Measurements from ENCODE around the gene RETSAT. TPM values are rescaled to one million over a fixed set of nuclear protein-coding genes. Genes with fewer than 3 reads are reported as not detected.

The RETSAT gene
- total RNA-seq (2014; rRNA removed; shearing (Covaris generic)) = 40.7 and 55.8 TPM in 2 replicates

DNA sequence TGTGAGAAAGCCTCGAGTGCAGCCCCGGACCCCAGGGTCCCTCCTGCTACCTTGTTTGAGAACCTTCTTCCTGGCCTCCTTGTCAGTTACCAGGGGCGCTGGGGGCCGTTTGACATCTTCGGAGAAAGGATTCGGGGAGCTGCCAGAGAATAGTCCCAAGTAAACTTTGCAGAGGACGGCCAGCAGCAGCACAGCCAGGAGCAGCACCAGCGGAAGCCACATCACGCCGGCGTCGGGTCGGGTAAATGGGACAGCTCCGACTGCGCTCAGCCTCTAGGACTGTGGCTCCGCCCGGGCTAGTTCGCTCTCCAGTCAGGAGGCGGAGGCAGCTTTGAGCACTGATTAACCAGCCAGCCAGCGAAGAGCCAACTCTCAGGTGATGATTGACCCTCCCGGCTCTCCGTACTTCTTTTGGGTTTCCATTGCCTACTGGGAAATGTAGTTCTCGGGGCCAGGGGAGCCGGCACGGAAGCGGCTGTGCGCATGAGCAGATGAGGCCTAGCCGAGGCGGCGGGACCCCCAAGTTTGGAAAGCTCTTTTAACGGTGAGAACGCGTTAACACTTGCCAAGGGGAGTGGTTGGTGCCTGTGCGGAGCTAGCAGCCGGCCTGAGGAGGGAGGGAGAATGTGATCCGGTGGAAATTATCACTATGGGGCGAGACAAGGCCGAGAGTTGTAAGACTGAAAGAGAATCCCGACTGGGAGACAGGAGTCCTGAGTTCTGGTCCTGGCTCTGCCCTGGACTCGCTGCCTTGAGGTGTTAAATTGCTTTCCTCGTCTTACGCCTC, at the start of gene RETSAT, which contains the start of gene ELMOD3:
Gene RETSAT (minus strand): TSS at position 243 of the 787 bp plus-strand sequence. CDS start 21 bp downstream, at position 222.
Gene ELMOD3 (plus strand): TSS at position 484 of the 787 bp plus-strand sequence. CDS start 2,430 bp downstream, outside the sequence.
- peak within 1 kb of the TSS; percentile 53 for H3K27ac ChIP-seq
- H3K27me3 ChIP-seq (replicated peaks) = no peaks in the 10 kb centered on the region
- peak within 1 kb of the TSS; percentile 54 for H3K4me3 ChIP-seq
- no peaks in the 10 kb centered on the region for H3K9me3 ChIP-seq (replicated peaks)
- DNase-seq (ENCODE audit: low read depth in 1 of 2, low spot score in 2 of 2) = peak; percentile 97 to 99
- H3K4me1 ChIP-seq (replicated peaks) = peaks cover 19% of the 10 kb centered on the region
- peaks cover 51% of the 10 kb centered on the region for H3K36me3 ChIP-seq

DNA sequence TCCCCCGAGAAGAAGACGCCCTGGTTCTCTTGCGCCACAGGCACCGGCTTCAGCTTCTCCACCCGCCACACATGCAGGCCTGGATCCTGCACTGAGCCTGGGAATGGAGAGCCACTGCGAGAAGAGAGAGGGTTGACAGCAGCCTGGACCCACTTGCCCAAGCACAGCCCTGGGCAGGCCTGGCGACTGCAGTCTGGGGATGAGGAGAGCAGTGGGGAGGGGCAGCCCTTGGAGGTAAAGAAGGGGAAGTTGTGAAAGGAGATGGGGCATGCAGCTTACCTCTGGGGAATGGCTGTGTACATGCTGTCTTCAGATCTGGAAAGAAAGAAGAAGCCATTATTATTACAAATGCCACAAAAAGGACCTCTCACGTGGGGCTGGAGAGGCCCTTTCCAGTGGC, 47.5 kb upstream of the RETSAT start:
- no peaks in the 10 kb centered on the region for H3K9me3 ChIP-seq (replicated peaks)
- H3K4me1 ChIP-seq (replicated peaks) = no peaks in the 10 kb centered on the region
- no peaks in the 10 kb centered on the region for H3K36me3 ChIP-seq
- H3K4me3 ChIP-seq = no peak overlapping the region
- H3K27ac ChIP-seq = no peak overlapping the region
- no peak for DNase-seq (ENCODE audit: low read depth in 1 of 2, low spot score in 2 of 2)
- H3K27me3 ChIP-seq (replicated peaks) = no peaks in the 10 kb centered on the region

DNA sequence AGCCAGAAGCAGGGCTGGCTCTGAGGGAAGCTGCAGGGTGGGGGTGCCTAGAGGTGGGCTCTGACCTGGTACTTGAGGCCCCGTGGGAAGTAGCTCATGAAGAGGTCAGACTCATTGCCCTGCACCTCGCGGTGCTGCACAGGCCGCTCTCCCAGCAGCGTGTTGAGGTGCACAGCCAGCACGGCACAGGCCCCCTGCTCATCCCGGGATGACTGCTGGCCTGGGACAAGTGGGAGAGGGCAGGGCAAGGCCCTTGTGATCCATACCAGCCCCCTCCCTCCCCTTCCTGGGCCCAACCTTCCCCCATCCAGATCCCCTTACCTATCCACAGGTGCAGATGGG, 47.1 kb upstream of the RETSAT start:
- Histone ChIP-seq H3K27ac (no peak overlapping the region), H3K9me3 (replicated peaks) (no peaks in the 10 kb centered on the region), H3K4me3 (no peak overlapping the region), H3K36me3 (no peaks in the 10 kb centered on the region), H3K4me1 (replicated peaks) (no peaks in the 10 kb centered on the region), H3K27me3 (replicated peaks) (no peaks in the 10 kb centered on the region)
- DNase-seq (ENCODE audit: low read depth in 1 of 2, low spot score in 2 of 2) = no peak

DNA sequence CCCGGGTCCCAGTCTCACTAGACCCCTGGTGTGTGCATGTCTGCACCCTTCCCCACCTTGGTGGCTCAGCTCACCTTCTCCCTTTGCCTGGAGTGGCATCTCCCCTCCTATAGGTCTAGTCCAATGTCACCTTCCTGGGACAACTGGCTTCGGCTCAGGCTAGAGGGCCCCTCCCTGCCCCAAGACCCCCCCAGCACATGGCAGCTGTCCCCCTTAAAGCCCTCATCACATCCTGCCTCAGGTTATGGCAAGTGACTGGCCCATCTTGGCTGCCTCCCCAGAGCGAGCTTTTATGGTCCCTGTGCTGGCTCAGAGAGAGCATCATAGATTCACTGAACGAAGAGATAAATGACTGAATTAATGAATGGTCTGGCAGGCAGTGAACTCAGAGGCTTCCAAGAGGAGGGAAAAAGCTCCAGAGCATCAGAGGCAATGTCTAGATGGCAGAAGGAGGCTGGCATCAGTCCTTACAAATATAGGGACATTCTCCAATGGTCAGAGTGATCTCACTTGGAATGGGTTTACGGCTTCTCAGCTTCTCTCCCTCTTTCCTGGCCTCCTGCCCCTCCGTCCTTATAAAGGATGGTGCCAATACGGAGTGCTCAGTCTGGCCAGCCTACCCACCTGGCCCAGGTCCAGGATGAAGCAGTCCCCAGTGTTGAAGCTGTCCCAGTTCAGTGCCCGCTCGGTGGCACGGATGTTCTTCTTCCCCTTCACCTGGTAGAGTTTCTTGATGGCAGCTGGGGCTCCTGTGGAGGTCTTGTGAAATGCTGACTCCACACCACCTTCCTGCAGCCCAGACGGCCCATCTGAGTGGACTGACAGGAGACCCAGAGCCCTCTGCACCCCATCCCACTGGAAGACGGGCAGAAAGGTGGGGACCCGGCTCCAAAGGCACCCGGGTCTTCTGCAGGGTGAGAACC, 46.5 kb upstream of the RETSAT start:
- Histone ChIP-seq H3K36me3 (no peaks in the 10 kb centered on the region), H3K9me3 (replicated peaks) (no peaks in the 10 kb centered on the region), H3K4me1 (replicated peaks) (no peaks in the 10 kb centered on the region), H3K27me3 (replicated peaks) (no peaks in the 10 kb centered on the region), H3K27ac (no peak overlapping the region), H3K4me3 (no peak overlapping the region)
- DNase-seq (ENCODE audit: low read depth in 1 of 2, low spot score in 2 of 2) = no peak

DNA sequence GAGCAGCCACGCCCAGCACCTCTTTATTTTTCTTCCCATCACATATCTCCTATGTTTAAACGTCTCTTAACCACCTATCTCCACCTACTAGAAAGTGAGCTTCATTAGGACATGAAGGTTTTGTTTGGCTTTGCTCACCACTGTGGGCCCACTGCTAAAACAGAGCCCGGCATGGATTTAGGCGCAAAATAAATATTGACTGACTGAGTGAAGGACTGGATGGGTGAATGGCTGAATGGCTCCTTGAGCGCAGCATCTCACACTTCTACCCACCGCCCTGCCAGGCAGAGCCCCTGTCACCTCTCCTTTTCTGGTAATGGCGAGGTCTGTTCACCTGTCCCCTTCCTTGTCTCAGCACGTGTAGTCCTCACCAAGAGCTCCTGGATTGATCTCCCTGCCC, 45.7 kb upstream of the RETSAT start:
- DNase-seq (ENCODE audit: low read depth in 1 of 2, low spot score in 2 of 2) = no peak
- H3K36me3 ChIP-seq = no peaks in the 10 kb centered on the region
- no peaks in the 10 kb centered on the region for H3K9me3 ChIP-seq (replicated peaks)
- H3K4me3 ChIP-seq = no peak overlapping the region
- H3K27me3 ChIP-seq (replicated peaks) = no peaks in the 10 kb centered on the region
- H3K4me1 ChIP-seq (replicated peaks) = no peaks in the 10 kb centered on the region
- no peak overlapping the region for H3K27ac ChIP-seq

DNA sequence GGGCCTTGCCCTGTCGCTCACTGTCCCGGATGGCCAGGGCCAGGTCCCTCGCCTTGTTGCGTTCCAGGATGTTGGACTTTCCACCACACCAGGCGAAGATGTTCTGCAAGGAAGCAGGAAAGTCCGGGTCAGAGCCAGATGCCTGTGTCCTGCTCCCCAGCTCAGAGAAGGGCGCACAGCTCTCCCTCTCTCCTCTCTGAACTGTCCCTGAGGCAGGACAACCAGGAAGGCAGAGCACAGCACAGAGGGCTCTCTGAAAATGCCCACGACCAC, 44.8 kb upstream of the RETSAT start:
- Histone ChIP-seq H3K9me3 (replicated peaks) (no peaks in the 10 kb centered on the region), H3K4me1 (replicated peaks) (peaks cover 3% of the 10 kb centered on the region), H3K27me3 (replicated peaks) (no peaks in the 10 kb centered on the region), H3K36me3 (peaks cover under 1% of the 10 kb centered on the region; the same call in 1 of the 2 replicates), H3K4me3 (no peak overlapping the region), H3K27ac (no peak overlapping the region)
- no peak for DNase-seq (ENCODE audit: low read depth in 1 of 2, low spot score in 2 of 2)

DNA sequence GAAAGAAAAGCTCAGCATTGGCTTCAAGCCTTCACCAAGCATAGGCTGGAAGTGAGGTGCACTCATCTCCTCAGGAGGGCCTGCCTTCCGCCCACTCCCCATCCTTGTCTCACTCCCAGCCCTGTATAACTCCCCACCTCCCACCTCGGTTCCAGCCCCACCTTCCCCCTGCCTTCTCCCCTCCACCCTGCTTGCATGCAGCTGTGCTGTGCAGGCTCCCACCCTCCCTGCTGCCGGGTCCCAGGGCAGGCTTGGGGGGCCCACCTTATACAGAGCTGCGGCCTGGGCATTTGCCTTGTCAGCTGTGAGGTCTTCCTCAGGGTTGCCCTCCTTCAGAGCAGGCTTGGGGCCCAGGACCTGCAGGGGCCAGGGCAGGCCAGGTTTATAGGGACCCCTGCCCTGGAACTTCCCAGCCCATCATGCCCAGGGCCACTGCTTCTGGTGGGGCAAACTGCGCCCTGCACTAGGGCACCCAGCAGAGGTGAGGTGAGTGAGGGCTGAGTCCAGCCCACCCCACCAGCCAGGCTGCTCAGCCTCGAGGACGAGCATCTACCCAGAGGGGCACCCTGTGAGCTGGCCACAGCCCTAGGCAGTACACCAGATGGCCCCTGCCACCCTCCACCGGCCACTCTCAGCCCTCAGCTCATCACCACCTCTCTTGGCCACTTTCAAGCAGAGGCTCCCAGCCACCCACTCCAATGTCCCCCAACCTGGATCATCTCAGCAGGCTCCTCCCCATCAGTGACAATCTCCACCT, 44.3 kb upstream of the RETSAT start:
- peaks cover 3% of the 10 kb centered on the region; the same call in 1 of the 2 replicates for H3K36me3 ChIP-seq
- peaks cover 9% of the 10 kb centered on the region for H3K4me1 ChIP-seq (replicated peaks)
- DNase-seq (ENCODE audit: low read depth in 1 of 2, low spot score in 2 of 2) = no peak
- H3K4me3 ChIP-seq = no peak overlapping the region
- no peak overlapping the region for H3K27ac ChIP-seq
- H3K9me3 ChIP-seq (replicated peaks) = no peaks in the 10 kb centered on the region
- H3K27me3 ChIP-seq (replicated peaks) = no peaks in the 10 kb centered on the region

DNA sequence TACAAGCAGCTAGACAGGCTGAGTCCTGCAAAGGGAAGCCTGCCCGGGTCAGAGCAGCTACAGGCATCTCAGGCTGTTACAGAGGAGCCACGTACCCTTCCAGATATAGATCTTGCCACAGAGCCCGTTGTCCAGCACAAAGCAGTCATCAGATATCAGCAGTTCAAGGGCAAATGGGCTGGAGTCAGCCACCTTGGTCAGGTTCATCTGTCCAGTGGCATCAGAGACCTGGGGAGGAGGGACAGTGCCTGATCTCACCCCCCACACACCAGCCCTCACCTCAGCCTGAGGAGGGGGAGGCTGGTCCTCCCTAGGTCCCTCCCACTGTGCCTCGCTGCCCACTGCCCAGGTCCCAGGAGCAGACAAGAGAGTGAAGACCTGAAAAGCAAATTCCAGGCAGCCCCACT, 43.6 kb upstream of the RETSAT start:
- DNase-seq (ENCODE audit: low read depth in 1 of 2, low spot score in 2 of 2) = no peak
- peaks cover 11% of the 10 kb centered on the region for H3K4me1 ChIP-seq (replicated peaks)

DNA sequence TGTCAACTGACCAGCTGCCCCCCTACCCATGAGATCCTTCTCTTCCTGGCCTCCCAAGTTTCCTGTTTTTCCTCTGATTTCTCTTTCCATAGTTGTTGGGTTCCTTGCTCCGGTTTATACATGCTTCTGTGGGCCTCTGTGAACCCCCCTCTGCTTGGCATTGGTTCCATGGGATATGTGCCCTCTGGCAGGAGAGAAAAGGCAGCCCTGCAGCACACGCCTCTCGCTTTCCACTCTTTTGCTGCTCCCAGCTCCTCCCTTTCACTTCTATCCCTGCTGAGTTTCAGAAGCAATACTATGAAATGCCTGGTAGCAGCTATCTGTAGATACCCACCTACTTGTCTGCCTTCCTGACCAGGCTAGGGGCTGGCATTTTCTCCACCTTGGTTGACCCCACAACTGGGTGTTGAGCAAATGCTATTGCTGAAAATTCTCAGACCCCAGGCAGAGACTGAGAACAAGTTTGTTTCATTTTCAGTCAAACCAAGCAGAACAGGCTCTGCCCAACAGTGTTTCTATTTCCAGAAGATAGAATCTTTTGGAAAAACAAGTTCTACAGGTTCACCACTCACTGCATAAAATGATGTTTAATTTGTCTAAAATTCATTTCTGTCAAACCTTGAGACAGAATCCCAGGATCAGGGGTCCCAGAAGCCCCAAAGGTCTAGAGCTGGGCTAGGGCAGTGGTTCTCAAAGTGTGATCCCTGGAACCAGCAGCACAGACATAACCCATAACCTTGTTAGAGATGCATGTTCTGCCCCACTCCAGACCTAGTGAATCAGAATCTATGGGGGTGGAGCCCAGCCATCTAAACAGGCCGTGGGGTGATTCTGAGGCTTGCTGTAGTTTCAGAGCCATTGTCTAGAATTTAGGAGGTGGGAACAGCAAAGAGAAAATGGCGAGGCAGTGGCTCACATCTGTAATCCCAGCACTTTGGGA, 42.5 kb upstream of the RETSAT start:
- DNase-seq (ENCODE audit: low read depth in 1 of 2, low spot score in 2 of 2) = no peak
- Histone ChIP-seq H3K9me3 (replicated peaks) (no peaks in the 10 kb centered on the region), H3K27me3 (replicated peaks) (no peaks in the 10 kb centered on the region), H3K4me3 (no peak overlapping the region), H3K27ac (no peak overlapping the region), H3K36me3 (peaks cover 3% of the 10 kb centered on the region; the same call in 1 of the 2 replicates), H3K4me1 (replicated peaks) (peaks cover 21% of the 10 kb centered on the region)

More for the DNA sequence above, 43.6 kb upstream of the RETSAT start:
- H3K9me3 ChIP-seq (replicated peaks) = no peaks in the 10 kb centered on the region
- H3K27ac ChIP-seq = no peak overlapping the region
- no peaks in the 10 kb centered on the region for H3K27me3 ChIP-seq (replicated peaks)
- H3K4me3 ChIP-seq = no peak overlapping the region
- peaks cover 3% of the 10 kb centered on the region; the same call in 1 of the 2 replicates for H3K36me3 ChIP-seq

DNA sequence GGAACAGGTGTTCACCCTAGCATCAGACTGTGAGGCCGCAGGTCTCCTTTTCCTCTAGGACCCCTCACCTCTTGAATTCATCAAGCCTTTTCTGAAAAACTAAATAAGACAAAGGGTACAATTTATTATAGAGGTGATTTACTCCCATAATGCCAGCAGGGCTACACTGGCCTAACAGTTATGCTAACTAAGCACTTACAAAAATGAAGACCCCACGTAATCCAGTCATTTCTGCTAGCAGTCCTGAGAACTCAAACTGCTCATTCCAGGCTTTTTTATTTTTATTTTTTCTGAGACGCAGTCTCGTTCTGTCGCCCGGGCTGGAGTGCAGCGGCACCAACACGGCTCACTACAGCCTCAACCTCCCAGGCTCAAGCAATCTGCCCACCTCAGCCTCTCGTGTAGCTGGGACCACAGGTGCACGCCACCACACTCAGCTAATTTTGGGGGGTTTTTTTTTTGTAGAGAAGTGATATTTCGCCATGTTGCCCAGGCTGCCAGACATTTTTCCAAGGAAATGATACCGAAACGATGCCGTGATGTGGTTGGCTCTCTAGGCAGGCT, 41.7 kb upstream of the RETSAT start:
- DNase-seq (ENCODE audit: low read depth in 1 of 2, low spot score in 2 of 2) = no peak
- no peak overlapping the region for H3K4me3 ChIP-seq
- H3K27me3 ChIP-seq (replicated peaks) = no peaks in the 10 kb centered on the region
- no peak overlapping the region for H3K27ac ChIP-seq
- peaks cover 21% of the 10 kb centered on the region for H3K4me1 ChIP-seq (replicated peaks)
- H3K36me3 ChIP-seq = peaks cover 7% of the 10 kb centered on the region; the same call in 1 of the 2 replicates
- H3K9me3 ChIP-seq (replicated peaks) = no peaks in the 10 kb centered on the region

DNA sequence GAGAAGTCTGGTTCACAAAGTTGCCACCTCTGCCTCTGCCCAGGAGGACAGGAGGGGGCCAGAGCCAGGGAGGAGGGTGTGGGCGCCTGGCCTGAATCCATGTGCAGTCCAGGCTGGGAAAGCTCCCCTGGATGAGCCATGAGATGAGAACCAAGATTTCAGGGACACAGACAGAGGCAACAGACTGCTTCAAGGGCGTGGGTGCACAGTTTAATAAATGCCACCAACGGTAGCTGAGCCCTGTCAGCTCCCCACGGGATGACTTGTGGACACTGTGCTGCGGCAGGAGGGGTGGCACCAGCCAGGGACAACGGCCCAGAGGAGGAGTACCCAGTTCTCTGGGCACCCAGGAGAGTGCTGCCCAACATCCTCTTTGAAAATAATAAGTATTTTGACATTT, 40.6 kb upstream of the RETSAT start:
- DNase-seq (ENCODE audit: low read depth in 1 of 2, low spot score in 2 of 2) = no peak
- peaks cover 12% of the 10 kb centered on the region for H3K36me3 ChIP-seq
- H3K27me3 ChIP-seq (replicated peaks) = no peaks in the 10 kb centered on the region
- no peak overlapping the region for H3K4me3 ChIP-seq
- H3K27ac ChIP-seq = no peak overlapping the region
- peaks cover 21% of the 10 kb centered on the region for H3K4me1 ChIP-seq (replicated peaks)
- no peaks in the 10 kb centered on the region for H3K9me3 ChIP-seq (replicated peaks)

DNA sequence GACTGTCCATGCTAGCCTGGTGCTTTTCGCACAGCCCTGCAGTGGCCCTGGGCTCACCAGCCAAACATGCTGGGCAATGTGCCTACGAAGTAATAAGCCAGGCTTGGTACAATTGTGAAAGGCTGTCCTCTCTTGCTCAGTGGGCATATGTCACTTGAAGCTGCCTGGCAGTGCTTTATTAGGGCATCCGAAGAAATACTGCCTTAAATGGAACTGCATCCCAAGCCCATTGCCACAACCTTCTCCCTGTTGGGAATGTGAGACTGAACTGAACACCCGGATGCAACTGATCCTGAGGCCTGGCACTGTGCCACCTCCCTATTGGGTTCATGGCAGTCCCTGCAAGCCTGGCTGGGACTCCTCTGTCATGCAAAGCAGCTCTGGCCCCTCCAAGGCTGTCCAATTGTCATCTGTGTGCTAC, 39.9 kb upstream of the RETSAT start:
- H3K4me1 ChIP-seq (replicated peaks) = peaks cover 21% of the 10 kb centered on the region
- no peak for DNase-seq (ENCODE audit: low read depth in 1 of 2, low spot score in 2 of 2)
- H3K4me3 ChIP-seq = no peak overlapping the region
- H3K9me3 ChIP-seq (replicated peaks) = no peaks in the 10 kb centered on the region
- H3K27me3 ChIP-seq (replicated peaks) = no peaks in the 10 kb centered on the region
- H3K27ac ChIP-seq = no peak overlapping the region
- peaks cover 17% of the 10 kb centered on the region for H3K36me3 ChIP-seq
